Aorta (tissue), 5 donors: ENCODE data around the gene DENND10. TPM values are rescaled to one million over a fixed set of nuclear protein-coding genes. Genes with fewer than 3 reads are reported as not detected.

ENCODE experiments used
- ATAC-seq: fragments of 200-7000 bp; cut with Tn5 transposase; one replicate; pipeline ENCODE4 v1.9.1; 2022; ENCODE audit warnings: moderate library complexity; ENCODE audit not compliant: low FRiP score
- DNase-seq, 2 donors: peaks; one replicate each; pipeline ENCODE4 v3.0.0-alpha.2; 2020
- H3K27ac ChIP-seq, 2 donors: one replicate each; pipeline ENCODE4 v1.5.1; 2013; ENCODE audit warnings: low read length in 2 of 2, mild to moderate bottlenecking in 2 of 2, moderate library complexity in 2 of 2, control low read depth in 1 of 2, inconsistent platforms in 1 of 2, low read depth in 1 of 2
- H3K27me3 ChIP-seq, 2 donors: one replicate each; pipeline ENCODE4 v1.6.1; 2013; ENCODE audit warnings: control low read depth in 1 of 2, low read length in 1 of 2, mild to moderate bottlenecking in 1 of 2, moderate library complexity in 1 of 2; ENCODE audit not compliant: insufficient read depth in 2 of 2, control insufficient read depth in 1 of 2
- H3K36me3 ChIP-seq, 2 donors: one replicate each; pipeline ENCODE4 v1.6.1; 2013; ENCODE audit warnings: control low read depth in 1 of 2, low read length in 1 of 2, mild to moderate bottlenecking in 1 of 2; ENCODE audit not compliant: insufficient read depth in 2 of 2, control insufficient read depth in 1 of 2
- H3K4me1 ChIP-seq, 2 donors: one replicate each; pipeline ENCODE4 v1.6.1; 2013; ENCODE audit warnings: low read length in 2 of 2, control low read depth in 1 of 2, mild to moderate bottlenecking in 1 of 2, moderate library complexity in 1 of 2; ENCODE audit not compliant: insufficient read depth in 2 of 2, control insufficient read depth in 1 of 2
- H3K4me3 ChIP-seq, 2 donors: one replicate each; pipeline ENCODE4 v1.5.1; 2013; ENCODE audit warnings: low read length in 2 of 2, control low read depth in 1 of 2, mild to moderate bottlenecking in 1 of 2
- H3K9me3 ChIP-seq: one replicate; pipeline ENCODE4 v1.6.1; 2013; ENCODE audit warnings: mild to moderate bottlenecking, low read length; ENCODE audit not compliant: control insufficient read depth
- WGBS, 2 donors: extraction: QIAGEN DNeasy Blood & Tissue Kit; methylation state at CpG; one replicate each; pipeline ENCODE4 v1.1.7; 2013; 5-methylcytosine and 5-hydroxymethylcytosine counted together
- intact Hi-C, 2 donors: fragments of 100-400 bp; cut with DNase I; formaldehyde crosslinking; loops; one replicate each; pipeline versions ENCODE4 v1.14.2 to v1.15.0; 2022
- polyA plus RNA-seq, 2 donors: library from polyadenylated mRNA; stranded (reverse); fragments of 200-250 nt; gene quantifications; one replicate each; pipeline ENCODE4 v1.2.3, GENCODE V29; 2013
- total RNA-seq, 2 donors: library from RNA; stranded (reverse); fragmentation: NEBNext Ultra II Directional; extraction: Animal tissue kit (Norgen Biotek cat#: 25700); gene quantifications; one replicate each; pipeline ENCODE4 v1.2.1, GENCODE V29; 2021
- donor health status: healthy with polysubstance abuse.
- donor health status: Bipolar disorder and iron deficiency.
- donor health status: DM: no; HTN: no; CAD: no.
- donor health status: DM: no; HTN: no; CAD: no.
- donor health status: DM: yes; HTN: yes; CAD: no.

Gene DENND10
- total and polyA plus RNA-seq, 4 donors = 15.2 to 28.8 (median 23.3) TPM

DNA sequence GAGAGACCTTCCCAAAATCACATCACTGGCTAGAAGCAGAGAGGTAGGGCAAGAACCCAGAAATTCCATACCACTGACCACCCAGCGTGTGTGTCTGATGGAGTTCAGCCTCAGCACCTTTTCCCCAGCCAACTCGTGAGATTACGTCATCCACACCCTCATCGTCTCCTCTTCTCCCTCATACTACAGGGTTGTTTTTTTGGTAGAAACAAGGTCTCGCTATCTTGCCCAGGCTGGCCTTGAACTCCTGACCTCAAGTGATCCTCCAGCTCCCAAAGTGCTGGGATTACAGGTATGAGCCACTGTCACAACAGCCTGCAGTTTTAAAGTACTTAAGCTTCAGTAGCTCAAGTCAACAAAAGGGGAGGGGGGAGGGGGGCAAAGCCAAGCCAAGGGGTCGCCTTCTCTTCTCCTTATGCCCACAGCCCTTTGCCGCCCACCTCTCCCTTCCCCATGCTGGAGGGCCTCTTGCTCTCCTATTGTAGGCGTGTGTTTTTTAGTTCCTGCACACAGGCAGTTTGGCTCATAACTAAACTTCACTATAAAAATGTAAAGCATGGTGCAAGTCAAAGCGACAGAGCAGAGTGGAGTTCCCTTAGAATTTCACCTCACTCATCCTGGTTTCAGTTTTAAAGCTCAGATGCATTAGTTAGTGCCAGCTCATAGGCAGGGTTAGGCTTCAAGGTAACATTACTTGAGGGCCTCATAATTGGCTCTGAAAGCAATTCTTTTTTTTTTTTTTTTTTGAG is 79.9 kb downstream of the DENND10 start:
- Histone ChIP-seq H3K4me1 (no peaks in the 10 kb centered on the region), H3K27ac (no peak overlapping the region), H3K36me3 (no peaks in the 10 kb centered on the region), H3K27me3 (no peaks in the 10 kb centered on the region), H3K4me3 (no peak overlapping the region), H3K9me3 (no peaks in the 10 kb centered on the region)
- ATAC-seq (no peak), DNase-seq (peak in 1 of 2 donors; percentile 6)
- intact Hi-C loops = no loop called here
- WGBS, 2 donors = 83 to 86% methylated on average over 9 of the region's 9 CpGs

Other genes starting within 250 kb of the DENND10 start
- 1 to 10 TPM; 1.4 to 1.9 TPM for gene NANOS1, start 74.4 kb upstream of the DENND10 start, total RNA-seq
- 1 to 10 TPM; 1.0 to 1.3 TPM for gene NANOS1, start 74.4 kb upstream of the DENND10 start, polyA plus RNA-seq
- 10 to 100 TPM; 86.7 to 95.1 TPM for gene EIF3A, start 23.3 kb upstream of the DENND10 start, total RNA-seq
- 10 to 100 TPM; 46.9 to 56.7 TPM for gene EIF3A, start 23.3 kb upstream of the DENND10 start, polyA plus RNA-seq
- 10 to 100 TPM; 11.6 to 13.4 TPM for gene SFXN4, start 61.6 kb downstream of the DENND10 start, total RNA-seq
- gene SFXN4, start 61.6 kb downstream of the DENND10 start, polyA plus RNA-seq = 10 to 100 TPM; 20.7 to 49.8 TPM
- gene PRDX3, start 74.7 kb downstream of the DENND10 start, total RNA-seq = 10 to 100 TPM; 76.3 to 81.8 TPM
- gene PRDX3, start 74.7 kb downstream of the DENND10 start, polyA plus RNA-seq = 100 to 1,000 TPM; 101 to 158 TPM
- gene GRK5, start 103.5 kb downstream of the DENND10 start, total RNA-seq = 100 to 1,000 TPM in 1 of 2 donors, 10 to 100 TPM in 1; 73.8 to 112 TPM
- gene GRK5, start 103.5 kb downstream of the DENND10 start, polyA plus RNA-seq = 100 to 1,000 TPM in 1 of 2 donors, 10 to 100 TPM in 1; 98.7 to 104 TPM